ENCODE data around the gene TNF.

TNF gene

GRCh38 chr6:31545291-31545690, 30.1 kb upstream of the TNF start:
- DNase-seq = no peak

GRCh38 chr6:31546339-31546957, 28.9 kb upstream of the TNF start, which contains the start of gene ATP6V1G2:
Gene ATP6V1G2, minus strand, starts transcription at chr6:31546608. Its CDS starts 49 bp downstream, at chr6:31546559.
- peak; percentile 73 for DNase-seq

- DNase-seq = peak; percentile 80
These were observed 28.2 kb upstream of the TNF start, which contains the start of gene NFKBIL1 for GRCh38 chr6:31546958-31547726. Gene NFKBIL1, plus strand, starts transcription at chr6:31547608. Its CDS starts 87 bp downstream, at chr6:31547695.

- DNase-seq = no peak
These were observed 27.4 kb upstream of the TNF start for GRCh38 chr6:31547727-31548543.

GRCh38 chr6:31548544-31548873, 26.9 kb upstream of the TNF start:
- no peak for DNase-seq

- DNase-seq = peak; percentile 55
These were observed 24.0 kb upstream of the TNF start for GRCh38 chr6:31551371-31551770.

- DNase-seq = no peak
These were observed 19.1 kb upstream of the TNF start for GRCh38 chr6:31556307-31556706.

- DNase-seq = no peak
These were observed 17.7 kb upstream of the TNF start for GRCh38 chr6:31557443-31558317.

- no peak for DNase-seq
These were observed 17.1 kb upstream of the TNF start for GRCh38 chr6:31558318-31558625.

GRCh38 chr6:31558631-31559500, 16.5 kb upstream of the TNF start:
- DNase-seq = peak; percentile 51

GRCh38 chr6:31559606-31559957, 15.8 kb upstream of the TNF start:
- DNase-seq = no peak

GRCh38 chr6:31559958-31560696, 15.2 kb upstream of the TNF start:
- DNase-seq = no peak

GRCh38 chr6:31560697-31561058, 14.7 kb upstream of the TNF start:
- DNase-seq = no peak

GRCh38 chr6:31567531-31568370, 7.6 kb upstream of the TNF start:
- DNase-seq = no peak

GRCh38 chr6:31568537-31568961, 6.8 kb upstream of the TNF start:
- DNase-seq = peak; percentile 51

GRCh38 chr6:31569861-31570536, 5.4 kb upstream of the TNF start:
- DNase-seq = no peak

- DNase-seq = peak; percentile 67
These were observed 3.1 kb upstream of the TNF start, which contains the start of gene LTA for GRCh38 chr6:31572041-31572911. Gene LTA, plus strand, starts transcription at chr6:31572289. Its CDS starts 454 bp downstream, at chr6:31572743.
